NCI-H1048 (cell line): ENCODE data around the gene RNASEL.
"Not testable (repeated sequence)": the region's sequence is repeated elsewhere in the genome, so short reads cannot be mapped to it uniquely, and the experiment has no call there.

Experiments
- DNase-seq: peaks from one replicate; lab custom pipeline; 2025; lab: John Stamatoyannopoulos, UW

Gene RNASEL

GRCh38 chr1:182560392-182560984 is 28.6 kb downstream of the RNASEL start:
- no peak for DNase-seq

GRCh38 chr1:182556279-182556678 is 32.8 kb downstream of the RNASEL start:
- no peak for DNase-seq

GRCh38 chr1:182555493-182555892 is 33.6 kb downstream of the RNASEL start:
- no peak for DNase-seq

DNA sequence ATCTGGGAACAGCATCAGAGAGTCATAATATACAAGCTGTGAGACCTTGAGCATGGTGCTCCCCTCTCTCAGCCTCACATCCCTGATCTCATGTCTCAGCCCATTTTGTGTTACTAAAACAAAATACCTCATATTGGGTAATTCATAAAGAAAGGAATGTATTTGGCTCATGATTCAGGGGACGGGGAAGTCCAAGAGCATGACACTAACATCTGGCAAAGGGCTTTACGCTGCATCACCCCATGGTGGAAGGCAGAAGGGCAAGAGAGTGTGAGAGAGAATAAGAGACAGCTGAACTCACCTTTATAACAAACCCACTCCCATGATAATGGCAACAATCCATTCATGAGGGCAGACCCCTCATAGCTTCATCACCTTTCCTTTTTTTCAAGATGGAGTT is 36.5 kb downstream of the RNASEL start:
- DNase-seq = no peak

DNA sequence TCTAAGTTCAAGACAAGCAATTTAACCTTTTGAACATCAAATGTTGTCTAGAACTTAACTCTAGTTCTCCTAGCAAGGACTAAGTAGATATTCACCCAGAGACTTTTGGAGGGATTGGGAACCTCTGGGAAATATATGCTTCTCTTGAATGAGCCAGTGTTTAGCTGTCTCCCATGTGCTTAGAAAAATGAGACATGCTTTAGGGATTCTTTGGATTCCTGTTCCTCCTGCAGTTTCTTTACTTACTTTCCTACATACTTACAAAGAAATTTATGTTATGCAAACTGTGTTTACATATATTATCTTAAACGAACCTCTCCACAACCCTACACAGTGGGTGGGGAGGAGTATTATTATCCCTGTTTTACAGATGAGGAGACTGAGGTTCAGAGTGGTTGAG is 39.2 kb downstream of the RNASEL start:
- no peak for DNase-seq

DNA sequence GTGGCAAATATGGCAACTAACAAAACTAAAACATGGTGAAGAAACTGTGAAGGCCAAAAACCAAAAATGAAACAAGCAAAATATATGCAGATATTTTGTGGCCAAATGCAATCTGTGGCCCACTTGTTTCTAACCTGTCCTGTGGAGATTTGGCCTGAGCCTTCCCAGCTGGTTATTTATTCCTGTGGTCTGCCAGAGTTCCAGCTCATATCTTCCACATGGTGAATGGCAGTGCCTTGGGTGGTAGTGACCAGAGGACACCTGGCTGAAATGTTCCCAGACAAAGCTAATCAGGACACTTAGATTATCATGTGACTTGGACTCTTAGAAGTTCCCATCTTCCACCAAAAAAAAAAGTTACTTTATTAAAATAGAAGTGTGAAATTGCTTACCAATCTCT is 39.7 kb downstream of the RNASEL start:
- DNase-seq = no peak

- DNase-seq = no peak
Measured at GRCh38 chr1:182533896-182534295, 55.2 kb downstream of the RNASEL start.

DNA sequence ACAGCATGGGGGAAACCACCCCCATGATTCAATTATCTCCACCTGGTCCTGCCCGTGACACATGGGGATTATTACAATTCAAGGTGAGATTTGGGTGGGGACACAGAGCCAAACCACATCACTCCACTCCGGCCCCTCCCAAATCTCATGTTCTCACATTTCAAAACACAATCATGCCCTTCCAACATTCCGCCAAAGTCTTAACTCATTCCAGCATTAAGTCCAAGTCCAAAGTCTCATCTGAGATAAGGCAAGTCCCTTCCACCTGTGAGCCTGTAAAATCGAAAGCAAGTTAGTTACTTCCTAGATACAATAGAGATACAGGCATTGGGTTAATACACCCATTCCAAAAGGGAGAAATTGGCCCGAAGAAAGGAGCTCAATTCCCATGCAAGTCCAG is 60.9 kb downstream of the RNASEL start:
- DNase-seq = not testable (repeated sequence)

GRCh38 chr1:182527680-182528079 is 61.4 kb downstream of the RNASEL start:
- DNase-seq = no peak

- DNase-seq = no peak
Measured at GRCh38 chr1:182525342-182525741, 63.7 kb downstream of the RNASEL start.
